NB4 (cell line): ENCODE data around the gene C13orf46.

Experiments
- DNase-seq: peaks from one replicate; pipeline ENCODE4 v3.0.0; 2010; ENCODE audit warnings: low read depth
- H3K4me3 ChIP-seq: one replicate; pipeline ENCODE4 v1.5.1; 2011; ENCODE audit warnings: mild to moderate bottlenecking, low read depth, low read length, moderate library complexity
- MAX ChIP-seq: IDR thresholded peaks from 2 replicates; pipeline ENCODE4 v1.6.1; 2011; ENCODE audit warnings: low read depth, low read length
- MYC ChIP-seq: IDR thresholded peaks from 2 replicates; pipeline ENCODE4 v1.6.1; 2011; ENCODE audit warnings: low read depth, low read length
- POLR2A ChIP-seq: IDR thresholded peaks from 2 replicates; pipeline ENCODE4 v1.6.1; 2011; ENCODE audit warnings: mild to moderate bottlenecking; ENCODE audit not compliant: insufficient read length; ENCODE audit errors: extremely low read depth
- TF ChIP-seq, protein P1 (sequence below): IDR thresholded peaks from one replicate; pipeline ENCODE4 v1.5.1; 2012; ENCODE audit warnings: low read depth, low read length

C13orf46 gene

GRCh38 chr13:114001331-114002008, 27.6 kb upstream of the C13orf46 start:
- no peak for TF ChIP-seq MAX
- no peak for TF ChIP-seq MYC
- TF ChIP-seq, protein P1, sequence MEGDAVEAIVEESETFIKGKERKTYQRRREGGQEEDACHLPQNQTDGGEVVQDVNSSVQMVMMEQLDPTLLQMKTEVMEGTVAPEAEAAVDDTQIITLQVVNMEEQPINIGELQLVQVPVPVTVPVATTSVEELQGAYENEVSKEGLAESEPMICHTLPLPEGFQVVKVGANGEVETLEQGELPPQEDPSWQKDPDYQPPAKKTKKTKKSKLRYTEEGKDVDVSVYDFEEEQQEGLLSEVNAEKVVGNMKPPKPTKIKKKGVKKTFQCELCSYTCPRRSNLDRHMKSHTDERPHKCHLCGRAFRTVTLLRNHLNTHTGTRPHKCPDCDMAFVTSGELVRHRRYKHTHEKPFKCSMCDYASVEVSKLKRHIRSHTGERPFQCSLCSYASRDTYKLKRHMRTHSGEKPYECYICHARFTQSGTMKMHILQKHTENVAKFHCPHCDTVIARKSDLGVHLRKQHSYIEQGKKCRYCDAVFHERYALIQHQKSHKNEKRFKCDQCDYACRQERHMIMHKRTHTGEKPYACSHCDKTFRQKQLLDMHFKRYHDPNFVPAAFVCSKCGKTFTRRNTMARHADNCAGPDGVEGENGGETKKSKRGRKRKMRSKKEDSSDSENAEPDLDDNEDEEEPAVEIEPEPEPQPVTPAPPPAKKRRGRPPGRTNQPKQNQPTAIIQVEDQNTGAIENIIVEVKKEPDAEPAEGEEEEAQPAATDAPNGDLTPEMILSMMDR: no peak
- no peak for TF ChIP-seq POLR2A
- H3K4me3 ChIP-seq: no peak overlapping the region
- DNase-seq: no peak

GRCh38 chr13:114000151-114001040, 26.5 kb upstream of the C13orf46 start:
- TF ChIP-seq, protein P1: no peak
- TF ChIP-seq POLR2A (no peak), MAX (no peak), MYC (no peak)
- H3K4me3 ChIP-seq: no peak overlapping the region
- DNase-seq: no peak

DNA sequence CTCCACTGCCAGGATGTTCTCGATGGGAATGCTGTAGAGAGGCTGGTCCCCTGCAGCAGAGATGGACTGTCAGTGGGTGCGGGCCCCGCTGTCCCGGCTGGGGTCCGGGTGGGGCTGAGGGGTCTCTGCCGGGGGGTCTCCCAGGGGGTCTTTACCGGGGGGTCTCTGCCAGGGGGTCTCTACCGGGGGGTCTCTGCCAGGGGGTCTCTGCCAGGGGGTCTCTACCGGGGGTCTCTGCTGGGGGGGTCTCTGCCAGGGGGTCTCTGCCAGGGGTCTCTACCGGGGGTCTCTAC, 25.7 kb upstream of the C13orf46 start:
- H3K4me3 ChIP-seq: no peak overlapping the region
- DNase-seq: no peak
- no peak for TF ChIP-seq MYC
- TF ChIP-seq POLR2A: no peak

- H3K4me3 ChIP-seq: no peak overlapping the region
- no peak for DNase-seq
- TF ChIP-seq MAX: no peak
- TF ChIP-seq POLR2A: no peak
- no peak for TF ChIP-seq MYC
- TF ChIP-seq, protein P1: no peak
Measured at GRCh38 chr13:113998781-113999617, 25.1 kb upstream of the C13orf46 start.

DNA sequence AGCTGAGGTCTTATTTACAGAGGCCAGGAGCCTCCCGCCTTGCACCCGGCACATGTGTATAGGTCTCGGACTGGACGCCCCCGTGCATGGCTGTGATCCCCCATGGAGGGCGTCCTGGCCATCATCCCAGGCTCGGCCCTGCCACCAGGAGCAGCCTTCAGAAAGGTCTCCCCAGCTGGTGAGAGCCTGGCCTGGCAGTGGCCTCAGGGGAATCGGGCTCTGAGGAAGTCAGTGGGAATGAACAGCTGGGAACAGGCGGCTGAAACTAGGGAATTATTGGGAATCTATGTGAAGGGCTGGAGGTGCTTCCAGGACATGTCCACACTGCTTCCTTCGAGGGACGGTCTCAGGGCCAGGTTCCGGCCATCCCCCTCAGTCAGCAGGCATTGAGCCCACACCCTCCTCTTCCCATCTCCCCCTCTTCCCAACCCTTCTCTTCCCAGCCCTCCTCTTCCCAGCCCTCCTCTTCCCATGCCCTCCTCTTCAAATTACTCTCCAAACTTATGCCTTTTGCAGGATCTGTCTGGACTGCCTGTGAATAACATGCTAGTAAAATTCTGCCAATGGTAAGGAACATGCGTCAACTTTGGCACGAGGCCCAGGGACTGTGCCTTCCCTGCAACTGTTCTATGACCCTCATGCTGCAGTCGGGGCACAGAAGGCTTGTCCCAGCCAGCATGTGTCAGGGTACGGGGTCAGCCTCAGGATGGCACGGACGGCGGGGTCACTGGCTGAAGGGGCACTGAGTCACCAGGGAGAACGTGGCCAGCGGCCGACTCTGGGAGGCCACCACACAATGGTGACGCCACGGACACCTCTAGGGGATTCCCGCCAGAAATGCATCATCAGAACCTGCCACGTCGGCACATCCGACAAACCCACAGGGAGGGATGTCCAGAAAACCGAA, 24.2 kb upstream of the C13orf46 start:
- TF ChIP-seq, protein P1: no peak
- no peak for TF ChIP-seq POLR2A
- no peak for TF ChIP-seq MAX
- no peak for TF ChIP-seq MYC
- DNase-seq: no peak

More for the DNA sequence above, 24.2 kb upstream of the C13orf46 start:
- no peak overlapping the region for H3K4me3 ChIP-seq
